ENCODE data around the gene SP140L.
"Not testable (repeated sequence)": the region's sequence is repeated elsewhere in the genome, so short reads cannot be mapped to it uniquely, and the experiment has no call there.

Gene SP140L

DNA sequence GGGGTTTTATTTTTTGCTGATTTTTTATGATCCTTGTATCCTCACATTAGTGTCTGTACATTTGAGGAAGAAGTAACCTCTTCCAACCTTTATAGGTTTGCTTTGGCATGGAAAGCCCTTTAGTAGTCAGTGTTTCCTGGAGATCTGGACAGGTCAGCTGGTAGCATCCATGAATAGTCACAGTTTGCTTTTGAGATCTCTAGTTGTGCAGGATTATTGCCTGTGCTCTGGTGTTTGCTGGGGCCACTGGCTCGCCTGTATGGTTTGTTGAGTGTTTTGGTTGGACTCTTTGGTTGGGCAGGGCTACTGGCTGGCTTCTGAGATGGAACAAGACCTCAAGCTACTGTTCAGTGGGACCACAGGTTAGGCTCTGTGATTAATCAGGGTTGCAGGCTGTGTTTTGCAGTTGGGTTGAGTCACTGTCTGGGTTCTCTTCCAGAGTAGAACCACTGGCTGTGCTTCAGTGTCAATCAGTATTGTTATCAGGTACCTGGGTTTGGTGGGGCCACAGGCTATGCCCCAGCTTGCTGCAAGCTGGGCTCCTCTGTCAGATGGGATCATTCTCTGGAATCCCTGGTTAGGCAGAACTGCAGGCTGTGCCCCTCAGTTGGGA is 20.0 kb downstream of the SP140L start:
- Histone ChIP-seq H3K9me3 (ENCODE audit: insufficient read depth, low read depth, low read length) (no peaks in the 10 kb centered on the region), H3K9ac (ENCODE audit: low read depth, low read length) (no peak overlapping the region), H3K36me3 (ENCODE audit: insufficient read depth, low read depth, low read length) (no peaks in the 10 kb centered on the region), H3K27ac (ENCODE audit: low read length) (no peak overlapping the region), H3K4me1 (ENCODE audit: insufficient read depth, low read length) (no peaks in the 10 kb centered on the region), H3K27me3 (ENCODE audit: insufficient read depth, low read length) (no peaks in the 10 kb centered on the region), H3K4me3 (ENCODE audit: low read length) (no peak overlapping the region)

DNA sequence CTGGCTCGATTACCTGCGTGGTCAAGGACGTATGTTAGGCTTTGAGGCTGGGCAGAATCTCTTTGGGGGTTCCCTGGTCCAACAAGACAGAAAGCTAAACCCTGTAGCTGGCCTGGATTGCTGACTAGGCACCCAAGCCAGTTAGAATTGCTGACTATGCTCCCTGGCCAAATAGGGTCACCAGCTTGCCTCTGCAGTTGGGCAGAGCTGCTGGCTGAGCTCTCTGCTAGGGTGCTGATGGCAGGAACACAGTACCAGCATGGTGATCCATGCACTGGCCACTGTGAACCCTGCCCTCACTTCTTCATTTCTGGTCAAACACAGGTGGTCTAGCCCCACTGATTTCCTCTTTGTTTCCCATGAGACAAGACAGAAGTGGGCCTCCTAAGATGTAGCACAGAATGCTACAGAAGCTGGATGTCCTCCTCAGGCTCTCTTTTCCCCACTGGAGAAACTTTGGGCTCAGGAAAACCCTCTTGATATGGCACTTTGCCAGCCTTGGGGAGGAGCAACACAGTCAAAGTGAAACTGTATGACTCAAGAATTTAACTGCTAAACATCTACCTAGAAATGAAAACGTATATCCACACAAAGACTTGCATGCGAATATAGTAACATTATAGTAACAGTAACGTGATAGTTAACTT is 20.8 kb downstream of the SP140L start:
- no peaks in the 10 kb centered on the region for H3K36me3 ChIP-seq (ENCODE audit: insufficient read depth, low read depth, low read length)
- H3K9ac ChIP-seq (ENCODE audit: low read depth, low read length): no peak overlapping the region
- no peaks in the 10 kb centered on the region for H3K27me3 ChIP-seq (ENCODE audit: insufficient read depth, low read length)
- no peaks in the 10 kb centered on the region for H3K9me3 ChIP-seq (ENCODE audit: insufficient read depth, low read depth, low read length)
- H3K4me3 ChIP-seq (ENCODE audit: low read length): no peak overlapping the region
- H3K27ac ChIP-seq (ENCODE audit: low read length): no peak overlapping the region
- no peaks in the 10 kb centered on the region for H3K4me1 ChIP-seq (ENCODE audit: insufficient read depth, low read length)

DNA sequence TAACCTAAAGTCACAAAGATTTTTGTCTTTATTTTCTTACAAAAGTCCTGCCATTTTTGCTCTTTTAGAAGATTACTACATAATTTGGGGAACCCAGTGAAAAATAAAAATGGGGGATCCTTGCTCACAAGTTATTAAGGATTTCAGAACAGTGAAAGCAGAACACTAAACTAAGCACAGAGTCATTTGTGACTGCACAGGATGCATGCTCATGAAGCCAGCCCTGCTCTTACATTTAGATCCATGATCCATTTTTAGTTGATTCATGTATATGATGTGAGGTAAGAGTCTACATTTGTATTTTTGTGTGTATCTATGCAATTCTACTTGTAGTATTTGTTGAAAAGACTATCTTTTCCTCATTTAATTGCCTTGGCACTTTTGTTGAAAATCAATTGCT is 21.8 kb downstream of the SP140L start:
- Histone ChIP-seq H3K9ac (ENCODE audit: low read depth, low read length) (no peak overlapping the region), H3K4me3 (ENCODE audit: low read length) (no peak overlapping the region), H3K27ac (ENCODE audit: low read length) (no peak overlapping the region), H3K27me3 (ENCODE audit: insufficient read depth, low read length) (no peaks in the 10 kb centered on the region), H3K36me3 (ENCODE audit: insufficient read depth, low read depth, low read length) (no peaks in the 10 kb centered on the region), H3K4me1 (ENCODE audit: insufficient read depth, low read length) (no peaks in the 10 kb centered on the region), H3K9me3 (ENCODE audit: insufficient read depth, low read depth, low read length) (no peaks in the 10 kb centered on the region)

DNA sequence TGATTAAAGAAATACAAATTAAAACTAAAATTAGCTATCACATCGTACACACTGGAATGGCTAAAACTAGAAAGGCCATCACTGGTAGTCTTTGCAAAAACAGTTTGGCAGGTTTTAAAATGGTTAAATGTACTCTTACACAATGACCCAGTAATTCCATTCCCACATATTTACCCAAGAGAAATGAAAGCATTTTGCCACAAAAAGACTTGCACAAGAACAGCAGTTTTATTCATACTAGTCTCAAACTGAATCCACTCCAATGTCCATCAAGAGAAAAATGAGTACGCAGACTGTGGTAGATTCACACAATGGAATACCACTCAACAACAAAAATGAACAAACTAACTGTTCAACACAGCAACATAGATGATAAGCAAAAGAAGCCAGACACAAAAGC is 29.1 kb downstream of the SP140L start:
- Histone ChIP-seq H3K36me3 (ENCODE audit: insufficient read depth, low read depth, low read length) (no peaks in the 10 kb centered on the region), H3K27ac (ENCODE audit: low read length) (no peak overlapping the region), H3K9ac (ENCODE audit: low read depth, low read length) (no peak overlapping the region), H3K27me3 (ENCODE audit: insufficient read depth, low read length) (no peaks in the 10 kb centered on the region), H3K4me3 (ENCODE audit: low read length) (no peak overlapping the region), H3K9me3 (ENCODE audit: insufficient read depth, low read depth, low read length) (peaks cover 7% of the 10 kb centered on the region; the same call in 1 of the 2 replicates), H3K4me1 (ENCODE audit: insufficient read depth, low read length) (no peaks in the 10 kb centered on the region)

DNA sequence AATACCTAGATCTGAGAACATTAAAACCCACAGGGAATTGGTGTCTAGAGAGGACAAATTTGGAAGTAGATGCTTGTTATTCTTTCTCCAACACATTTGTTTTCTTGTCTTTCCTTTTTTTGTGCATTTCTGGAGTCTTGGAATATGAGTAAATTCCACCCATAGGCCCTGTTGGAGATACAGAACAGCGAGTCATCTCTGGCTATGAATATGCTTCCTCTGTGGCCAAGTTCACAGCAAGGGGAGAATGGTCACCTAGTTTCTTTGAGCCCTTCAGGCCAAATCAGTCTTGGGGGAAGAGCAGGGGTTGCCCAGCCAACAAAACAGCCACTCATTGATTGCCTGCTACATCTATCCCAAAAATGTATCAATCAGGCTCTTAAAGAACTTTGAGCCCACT is 31.3 kb downstream of the SP140L start:
- Histone ChIP-seq H3K27me3 (ENCODE audit: insufficient read depth, low read length) (no peaks in the 10 kb centered on the region), H3K9me3 (ENCODE audit: insufficient read depth, low read depth, low read length) (peaks cover 7% of the 10 kb centered on the region; the same call in 1 of the 2 replicates), H3K4me3 (ENCODE audit: low read length) (no peak overlapping the region), H3K27ac (ENCODE audit: low read length) (no peak overlapping the region), H3K36me3 (ENCODE audit: insufficient read depth, low read depth, low read length) (no peaks in the 10 kb centered on the region), H3K9ac (ENCODE audit: low read depth, low read length) (no peak overlapping the region), H3K4me1 (ENCODE audit: insufficient read depth, low read length) (no peaks in the 10 kb centered on the region)

DNA sequence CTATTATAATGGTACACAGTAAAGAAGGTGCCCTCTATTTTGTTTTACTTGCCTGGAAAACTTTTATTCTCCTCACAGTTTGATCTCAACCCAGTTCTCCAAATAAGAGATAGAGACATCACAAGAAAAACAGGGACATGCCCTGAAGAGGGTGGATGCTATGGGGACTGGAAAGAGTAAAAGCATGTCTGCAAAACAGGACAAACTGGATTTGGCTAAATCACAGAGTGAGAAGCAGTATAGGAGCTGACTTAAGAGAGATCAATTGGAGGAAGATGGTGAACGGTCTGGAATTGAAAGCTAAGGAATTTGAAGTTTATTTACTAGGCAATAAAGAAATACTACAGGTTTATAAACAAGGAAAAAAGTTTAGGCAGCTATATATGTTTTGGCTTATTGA is 33.0 kb downstream of the SP140L start:
- H3K36me3 ChIP-seq (ENCODE audit: insufficient read depth, low read depth, low read length): no peaks in the 10 kb centered on the region
- no peaks in the 10 kb centered on the region for H3K27me3 ChIP-seq (ENCODE audit: insufficient read depth, low read length)
- no peak overlapping the region for H3K27ac ChIP-seq (ENCODE audit: low read length)
- no peak overlapping the region for H3K4me3 ChIP-seq (ENCODE audit: low read length)
- H3K9ac ChIP-seq (ENCODE audit: low read depth, low read length): no peak overlapping the region
- no peaks in the 10 kb centered on the region for H3K4me1 ChIP-seq (ENCODE audit: insufficient read depth, low read length)
- H3K9me3 ChIP-seq (ENCODE audit: insufficient read depth, low read depth, low read length): peaks cover 7% of the 10 kb centered on the region; the same call in 1 of the 2 replicates

DNA sequence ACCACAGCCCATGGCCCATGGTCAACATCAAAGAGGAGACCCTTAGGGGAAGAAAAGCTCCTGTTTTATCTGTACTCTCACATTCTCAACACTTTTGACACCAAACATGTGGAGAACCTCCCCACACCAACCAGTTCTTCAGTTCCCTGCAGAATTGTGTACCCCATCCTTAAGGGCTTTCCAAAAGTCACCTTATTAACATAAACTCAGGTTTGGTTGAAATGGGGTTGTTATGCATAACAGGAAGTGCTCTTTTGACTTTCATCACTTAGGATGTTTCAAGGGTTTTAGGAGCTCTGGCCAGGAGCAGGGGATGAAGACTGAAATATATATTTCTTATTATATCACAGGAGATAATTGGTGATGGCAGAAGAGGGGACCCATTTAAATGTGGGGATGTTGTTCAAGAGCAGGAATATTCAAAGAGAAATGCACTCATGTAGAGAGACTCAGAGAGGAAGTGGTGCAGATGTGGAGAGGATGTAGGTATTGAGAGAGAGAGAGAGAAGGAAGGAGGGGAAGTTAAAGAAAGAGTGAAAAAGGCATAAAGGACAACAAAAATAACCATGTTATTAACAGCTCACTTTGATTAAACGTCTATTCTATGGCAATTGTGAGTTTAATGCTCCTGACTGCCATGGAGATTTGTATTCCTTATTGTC is 35.2 kb downstream of the SP140L start:
- no peak overlapping the region for H3K27ac ChIP-seq (ENCODE audit: low read length)
- no peak overlapping the region for H3K4me3 ChIP-seq (ENCODE audit: low read length)
- H3K4me1 ChIP-seq (ENCODE audit: insufficient read depth, low read length): no peaks in the 10 kb centered on the region
- H3K27me3 ChIP-seq (ENCODE audit: insufficient read depth, low read length): no peaks in the 10 kb centered on the region
- H3K9me3 ChIP-seq (ENCODE audit: insufficient read depth, low read depth, low read length): peaks cover 7% of the 10 kb centered on the region; the same call in 1 of the 2 replicates
- no peak overlapping the region for H3K9ac ChIP-seq (ENCODE audit: low read depth, low read length)
- H3K36me3 ChIP-seq (ENCODE audit: insufficient read depth, low read depth, low read length): no peaks in the 10 kb centered on the region

DNA sequence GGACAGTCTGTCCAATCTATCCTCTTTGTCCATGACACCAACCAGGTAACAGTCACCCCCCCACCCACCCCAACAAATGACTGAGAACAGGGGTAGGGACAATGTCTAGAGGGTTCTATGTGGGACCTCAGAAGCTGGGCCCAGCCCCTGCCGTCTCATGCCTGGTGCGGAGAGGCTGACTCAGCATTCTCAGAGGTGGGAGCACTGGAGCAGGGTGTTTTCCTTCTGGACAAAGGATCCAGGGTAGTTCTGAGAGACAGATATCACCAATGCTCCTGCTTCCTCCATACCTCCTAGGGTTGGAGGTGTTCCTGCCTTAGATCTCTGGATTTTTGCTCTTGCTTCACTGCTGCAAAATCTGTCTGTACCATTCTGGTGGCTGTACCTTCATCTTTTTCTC is 55.1 kb downstream of the SP140L start:
- no peaks in the 10 kb centered on the region for H3K27me3 ChIP-seq (ENCODE audit: insufficient read depth, low read length)
- H3K4me3 ChIP-seq (ENCODE audit: low read length): no peak overlapping the region
- H3K4me1 ChIP-seq (ENCODE audit: insufficient read depth, low read length): no peaks in the 10 kb centered on the region
- no peak overlapping the region for H3K27ac ChIP-seq (ENCODE audit: low read length)
- no peaks in the 10 kb centered on the region for H3K36me3 ChIP-seq (ENCODE audit: insufficient read depth, low read depth, low read length)
- H3K9me3 ChIP-seq (ENCODE audit: insufficient read depth, low read depth, low read length): no peaks in the 10 kb centered on the region
- H3K9ac ChIP-seq (ENCODE audit: low read depth, low read length): no peak overlapping the region

DNA sequence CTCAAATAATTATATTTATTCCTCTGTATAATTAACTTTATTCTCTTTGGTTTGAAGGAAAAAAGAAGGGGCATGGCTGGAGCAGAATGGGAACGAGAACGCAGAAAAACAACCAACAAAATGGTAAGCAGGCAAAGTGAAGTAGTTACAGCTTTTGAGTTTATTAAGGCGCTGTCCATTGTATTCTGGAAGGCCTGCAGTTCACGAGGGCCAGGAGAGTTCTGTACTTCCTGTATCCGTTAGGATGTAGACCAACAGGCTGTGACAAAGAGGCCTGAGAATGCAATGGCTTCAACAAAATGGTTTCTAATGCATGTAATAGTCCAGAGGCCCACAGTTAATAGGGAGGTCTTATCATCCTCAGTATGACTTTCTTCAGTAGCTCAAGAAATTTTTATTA is 56.5 kb downstream of the SP140L start:
- Histone ChIP-seq H3K4me3 (ENCODE audit: low read length) (no peak overlapping the region), H3K9ac (ENCODE audit: low read depth, low read length) (no peak overlapping the region), H3K27ac (ENCODE audit: low read length) (no peak overlapping the region), H3K27me3 (ENCODE audit: insufficient read depth, low read length) (no peaks in the 10 kb centered on the region), H3K9me3 (ENCODE audit: insufficient read depth, low read depth, low read length) (no peaks in the 10 kb centered on the region), H3K4me1 (ENCODE audit: insufficient read depth, low read length) (no peaks in the 10 kb centered on the region), H3K36me3 (ENCODE audit: insufficient read depth, low read depth, low read length) (no peaks in the 10 kb centered on the region)

DNA sequence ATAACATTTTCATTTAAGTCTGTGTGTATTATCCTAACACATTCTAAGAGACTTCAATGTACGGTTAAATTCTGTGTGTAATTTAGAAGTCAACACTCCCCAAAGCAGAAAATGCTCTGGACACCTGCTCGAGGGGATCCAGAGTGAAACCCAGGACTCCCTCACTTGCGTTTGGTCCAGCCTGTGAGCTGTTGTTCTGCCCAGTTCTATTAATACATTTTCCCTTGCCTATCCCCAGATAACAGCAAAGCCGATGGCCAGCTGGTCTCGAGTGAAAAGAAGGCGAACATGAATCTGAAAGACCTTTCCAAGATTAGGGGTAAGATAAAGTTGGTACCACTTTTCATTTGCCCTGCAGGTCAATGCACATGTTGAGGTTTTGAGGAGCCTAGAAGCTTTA is 58.0 kb downstream of the SP140L start:
- H3K9me3 ChIP-seq (ENCODE audit: insufficient read depth, low read depth, low read length): no peaks in the 10 kb centered on the region
- H3K27ac ChIP-seq (ENCODE audit: low read length): no peak overlapping the region
- H3K27me3 ChIP-seq (ENCODE audit: insufficient read depth, low read length): no peaks in the 10 kb centered on the region
- H3K4me3 ChIP-seq (ENCODE audit: low read length): no peak overlapping the region
- no peaks in the 10 kb centered on the region for H3K4me1 ChIP-seq (ENCODE audit: insufficient read depth, low read length)
- H3K9ac ChIP-seq (ENCODE audit: low read depth, low read length): no peak overlapping the region
- no peaks in the 10 kb centered on the region for H3K36me3 ChIP-seq (ENCODE audit: insufficient read depth, low read depth, low read length)

DNA sequence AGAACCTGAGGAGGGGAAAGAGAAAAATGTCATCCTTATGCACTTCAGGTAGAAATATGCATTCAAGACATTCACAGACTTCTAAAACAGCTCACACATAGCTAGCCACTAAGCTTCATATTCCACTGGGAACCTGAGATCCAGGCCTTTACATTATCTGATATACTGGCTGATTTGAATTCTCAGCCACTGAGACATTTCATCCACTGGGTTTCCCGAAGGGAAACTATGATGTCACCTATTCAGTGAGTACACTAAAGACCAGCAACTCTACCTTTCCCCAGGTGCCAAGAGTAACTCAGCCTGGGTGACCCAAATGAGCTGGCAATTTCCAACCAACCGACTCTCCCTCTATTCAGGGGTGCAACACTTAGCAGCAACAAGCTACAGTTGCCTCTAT is 67.3 kb downstream of the SP140L start:
- no peaks in the 10 kb centered on the region for H3K27me3 ChIP-seq (ENCODE audit: insufficient read depth, low read length)
- no peaks in the 10 kb centered on the region for H3K9me3 ChIP-seq (ENCODE audit: insufficient read depth, low read depth, low read length)
- no peak overlapping the region for H3K4me3 ChIP-seq (ENCODE audit: low read length)
- H3K4me1 ChIP-seq (ENCODE audit: insufficient read depth, low read length): no peaks in the 10 kb centered on the region
- H3K9ac ChIP-seq (ENCODE audit: low read depth, low read length): no peak overlapping the region
- no peaks in the 10 kb centered on the region for H3K36me3 ChIP-seq (ENCODE audit: insufficient read depth, low read depth, low read length)
- H3K27ac ChIP-seq (ENCODE audit: low read length): no peak overlapping the region

DNA sequence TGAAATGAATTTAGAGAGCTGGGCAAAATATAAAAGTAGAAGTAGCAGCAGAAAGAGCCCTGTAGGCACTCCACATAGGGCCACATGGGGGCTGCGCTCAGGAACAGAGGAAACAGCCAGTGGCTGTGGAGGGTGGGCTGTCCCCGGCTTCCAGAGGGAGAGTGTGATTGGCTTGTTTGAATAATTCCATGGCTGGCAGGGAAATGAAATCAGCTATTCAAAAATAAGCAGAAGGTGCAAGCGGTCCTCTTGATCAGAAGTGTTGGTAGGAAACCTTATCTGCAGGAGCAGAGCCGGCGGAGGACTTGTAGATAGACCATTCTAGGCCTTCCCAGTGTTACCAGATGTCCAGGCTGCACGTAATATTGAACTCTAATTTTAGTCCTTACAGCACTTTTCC is 71.7 kb downstream of the SP140L start:
- not testable (repeated sequence) for H3K36me3 ChIP-seq (ENCODE audit: insufficient read depth, low read depth, low read length); H3K9me3 ChIP-seq (ENCODE audit: insufficient read depth, low read depth, low read length); H3K27ac ChIP-seq (ENCODE audit: low read length); H3K27me3 ChIP-seq (ENCODE audit: insufficient read depth, low read length); H3K4me3 ChIP-seq (ENCODE audit: low read length); H3K4me1 ChIP-seq (ENCODE audit: insufficient read depth, low read length); H3K9ac ChIP-seq (ENCODE audit: low read depth, low read length)

Measured in iPS-20b (cell line).